Endothelial cell of umbilical vein (primary cell): ENCODE results near the gene SYNGR3.

ENCODE experiments used
- MYC ChIP-seq: IDR thresholded peaks from one replicate; pipeline ENCODE4 v1.6.1; 2011; ENCODE audit warnings: mild to moderate bottlenecking, low read depth, low read length
- POLR2A ChIP-seq: IDR thresholded peaks from 2 replicates; pipeline ENCODE4 v1.6.1; 2012; ENCODE audit warnings: low read depth, mild to moderate bottlenecking, control low read depth, low read length
- POLR2AphosphoS5 ChIP-seq: IDR thresholded peaks from 2 replicates; pipeline ENCODE4 v1.6.1; 2012; ENCODE audit warnings: low read depth, mild to moderate bottlenecking, control low read depth, low read length, moderate library complexity; ENCODE audit not compliant: insufficient read depth
- TF ChIP-seq, protein P1 (sequence below), 2 donors: IDR thresholded peaks; 1 replicate in 1 of 2; 2 replicates in 1 of 2; pipeline ENCODE4 v1.5.1; 2011; ENCODE audit warnings: low read length in 2 of 2, mild to moderate bottlenecking in 2 of 2, moderate library complexity in 2 of 2, control low read depth in 1 of 2, inconsistent platforms in 1 of 2, low read depth in 1 of 2; ENCODE audit not compliant: insufficient read depth in 1 of 2; ENCODE audit errors: extremely low read depth in 1 of 2

DNA sequence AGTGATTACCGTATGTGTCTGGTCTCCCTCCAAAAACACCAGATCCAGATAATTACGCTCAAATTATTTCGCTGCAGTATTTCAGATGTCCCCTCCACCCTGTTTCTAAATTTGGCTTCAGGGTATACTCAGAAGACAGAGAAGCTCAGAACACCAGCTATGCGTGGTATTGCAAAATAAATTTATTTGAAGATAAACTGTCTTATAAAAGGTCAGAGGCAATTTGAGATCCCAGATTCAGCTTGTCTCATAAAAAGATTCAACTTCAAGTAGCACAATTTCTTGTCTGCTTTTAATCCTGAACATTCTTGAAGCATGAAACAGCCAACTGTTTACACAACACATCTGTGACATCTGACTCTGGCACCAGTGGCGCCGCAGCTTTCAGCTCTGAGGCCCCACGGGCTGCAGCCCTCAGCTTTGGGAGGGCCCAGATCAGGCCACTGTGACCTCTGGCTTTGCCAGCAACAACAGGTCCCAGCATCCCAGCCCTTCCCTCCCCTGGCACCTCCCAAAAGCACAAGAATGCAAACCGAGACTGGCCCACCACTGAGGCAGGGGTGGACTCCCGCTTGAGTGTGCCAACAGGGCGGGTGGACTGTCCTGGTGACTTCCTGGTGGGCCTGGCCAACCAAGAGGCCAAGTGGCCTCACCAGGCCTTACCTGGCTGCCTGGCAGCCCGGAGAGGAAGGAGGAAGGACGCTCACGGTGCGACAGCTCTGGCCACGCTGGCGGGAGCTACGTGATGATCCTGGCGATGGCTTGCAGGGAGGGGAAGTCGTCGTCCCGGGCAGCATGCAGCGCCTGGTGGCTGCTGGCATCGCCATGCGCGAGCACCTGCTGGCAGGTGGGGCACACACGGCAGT lies 8.0 kb downstream of the SYNGR3 start:
- TF ChIP-seq, protein P1, sequence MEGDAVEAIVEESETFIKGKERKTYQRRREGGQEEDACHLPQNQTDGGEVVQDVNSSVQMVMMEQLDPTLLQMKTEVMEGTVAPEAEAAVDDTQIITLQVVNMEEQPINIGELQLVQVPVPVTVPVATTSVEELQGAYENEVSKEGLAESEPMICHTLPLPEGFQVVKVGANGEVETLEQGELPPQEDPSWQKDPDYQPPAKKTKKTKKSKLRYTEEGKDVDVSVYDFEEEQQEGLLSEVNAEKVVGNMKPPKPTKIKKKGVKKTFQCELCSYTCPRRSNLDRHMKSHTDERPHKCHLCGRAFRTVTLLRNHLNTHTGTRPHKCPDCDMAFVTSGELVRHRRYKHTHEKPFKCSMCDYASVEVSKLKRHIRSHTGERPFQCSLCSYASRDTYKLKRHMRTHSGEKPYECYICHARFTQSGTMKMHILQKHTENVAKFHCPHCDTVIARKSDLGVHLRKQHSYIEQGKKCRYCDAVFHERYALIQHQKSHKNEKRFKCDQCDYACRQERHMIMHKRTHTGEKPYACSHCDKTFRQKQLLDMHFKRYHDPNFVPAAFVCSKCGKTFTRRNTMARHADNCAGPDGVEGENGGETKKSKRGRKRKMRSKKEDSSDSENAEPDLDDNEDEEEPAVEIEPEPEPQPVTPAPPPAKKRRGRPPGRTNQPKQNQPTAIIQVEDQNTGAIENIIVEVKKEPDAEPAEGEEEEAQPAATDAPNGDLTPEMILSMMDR (IDR thresholded peaks at IDR 0.05; ENCODE audit: extremely low read depth in 1 of 2, insufficient read depth in 1 of 2, low read depth in 1 of 2, low read length in 2 of 2): no peak
- TF ChIP-seq POLR2A (no peak), MYC (no peak), POLR2AphosphoS5 (no peak)
